Muscle of leg (tissue), 16 donors: Measurements from ENCODE around the gene OR5L2. TPM values are rescaled to one million over a fixed set of nuclear protein-coding genes. Genes with fewer than 3 reads are reported as not detected.

Experiments used
- DNase-seq: peaks from one replicate; pipeline ENCODE4 v3.0.0; 2013
- H3K27ac ChIP-seq: one replicate; pipeline ENCODE4 v1.5.1; 2013; ENCODE audit warnings: mild to moderate bottlenecking, low read length, control low read depth
- H3K27me3 ChIP-seq: one replicate; pipeline ENCODE4 v1.6.1; 2013; ENCODE audit warnings: low read length; ENCODE audit not compliant: control insufficient read depth, insufficient read depth
- H3K36me3 ChIP-seq: one replicate; pipeline ENCODE4 v1.6.1; 2013; ENCODE audit warnings: low read length; ENCODE audit not compliant: control insufficient read depth, insufficient read depth
- H3K4me1 ChIP-seq: one replicate; pipeline ENCODE4 v1.6.1; 2013; ENCODE audit warnings: low read length; ENCODE audit not compliant: control insufficient read depth, insufficient read depth
- H3K4me3 ChIP-seq: one replicate; pipeline ENCODE4 v1.5.1; 2013; ENCODE audit warnings: low read length, control low read depth
- H3K9me3 ChIP-seq: replicated peaks from 2 replicates; pipeline ENCODE4 v1.6.1; 2013; ENCODE audit warnings: low read depth, low read length; ENCODE audit not compliant: control insufficient read depth
- WGBS: methylation state at CpG from one replicate; pipeline ENCODE4 v1.1.5; 2013; ENCODE audit warnings: missing lambda C conversion rate; ENCODE audit not compliant: insufficient coverage; 5-methylcytosine and 5-hydroxymethylcytosine counted together
- long read RNA-seq, 11 donors: transcript quantifications; one replicate each; lab custom pipeline, GENCODE V29; 2026
- polyA plus RNA-seq, 8 donors: library from polyadenylated mRNA; unstranded; fragments of 120-200 nt; gene quantifications; one replicate each; pipeline versions ENCODE4 v1.2.1 to v1.2.3, GENCODE V29; 2013; ENCODE audit warnings: inconsistent platforms in 1 of 8, low replicate concordance in 1 of 8; ENCODE audit not compliant: insufficient read length in 8 of 8, insufficient read depth in 1 of 8
- total RNA-seq: library from RNA; stranded (reverse); fragments of 120-200 nt; gene quantifications from one replicate; pipeline ENCODE4 v1.2.4, GENCODE V29; 2013

The OR5L2 gene
- total RNA-seq (not detected), polyA plus RNA-seq (not detected)
- long read RNA-seq, donor 1: 0 reads
- long read RNA-seq, donor 2: 0 reads
- long read RNA-seq, donor 3: 0 reads
- long read RNA-seq, donor 4: 0 reads
- long read RNA-seq, donor 5: 0 reads
- long read RNA-seq, donor 6: 0 reads
- long read RNA-seq, donor 7: 0 reads
- long read RNA-seq, donor 8: 0 reads
- long read RNA-seq, donor 9: 0 reads
- long read RNA-seq, donor 10: 0 reads
- long read RNA-seq, donor 11: 0 reads

- no peak for DNase-seq
- H3K4me3 ChIP-seq: no peak within 1 kb of the TSS
- no peak within 1 kb of the TSS for H3K27ac ChIP-seq
- H3K4me1 ChIP-seq: no peaks in the 10 kb centered on the region
- no peaks in the 10 kb centered on the region for H3K36me3 ChIP-seq
- H3K27me3 ChIP-seq: no peaks in the 10 kb centered on the region
- H3K9me3 ChIP-seq: peaks cover 24% of the 10 kb centered on the region
Observed at GRCh38 chr11:55826919-55827318, at the start of gene OR5L2. Gene OR5L2 (plus strand): TSS chr11:55827219. CDS start chr11:55827219, 0 bp downstream.

- no peaks in the 10 kb centered on the region for H3K27me3 ChIP-seq
- peaks cover 26% of the 10 kb centered on the region for H3K9me3 ChIP-seq
- no peak for DNase-seq
- no peaks in the 10 kb centered on the region for H3K36me3 ChIP-seq
- H3K4me1 ChIP-seq: no peaks in the 10 kb centered on the region
- no peak overlapping the region for H3K27ac ChIP-seq
- H3K4me3 ChIP-seq: no peak overlapping the region
- WGBS: no CpG with 5 or more reads among the region's 1 CpG
Observed at GRCh38 chr11:55791606-55792005, 35.4 kb upstream of the OR5L2 start.

- no CpG with 5 or more reads among the region's 2 CpGs for WGBS
- H3K4me3 ChIP-seq: no peak overlapping the region
- no peaks in the 10 kb centered on the region for H3K27me3 ChIP-seq
- DNase-seq: no peak
- H3K36me3 ChIP-seq: no peaks in the 10 kb centered on the region
- no peak overlapping the region for H3K27ac ChIP-seq
- H3K9me3 ChIP-seq: peaks cover 19% of the 10 kb centered on the region
- H3K4me1 ChIP-seq: no peaks in the 10 kb centered on the region
Observed at GRCh38 chr11:55793321-55793720, 33.7 kb upstream of the OR5L2 start.

- Histone ChIP-seq H3K36me3 (no peaks in the 10 kb centered on the region), H3K4me3 (no peak within 1 kb of the TSS), H3K9me3 (peaks cover 27% of the 10 kb centered on the region), H3K4me1 (no peaks in the 10 kb centered on the region), H3K27ac (no peak within 1 kb of the TSS), H3K27me3 (no peaks in the 10 kb centered on the region)
- DNase-seq: no peak
Observed at GRCh38 chr11:55795256-55795655, 31.8 kb upstream of the OR5L2 start, which contains the start of gene OR5D14. Gene OR5D14 (plus strand): TSS chr11:55795556. CDS start chr11:55795556, 0 bp downstream.

GRCh38 chr11:55806248-55806647 is 20.8 kb upstream of the OR5L2 start:
- DNase-seq: no peak
- Histone ChIP-seq H3K27ac (no peak overlapping the region), H3K9me3 (peaks cover 15% of the 10 kb centered on the region), H3K4me1 (no peaks in the 10 kb centered on the region), H3K36me3 (no peaks in the 10 kb centered on the region), H3K4me3 (no peak overlapping the region), H3K27me3 (no peaks in the 10 kb centered on the region)
- no CpG with 5 or more reads among the region's 1 CpG for WGBS

- WGBS: no CpG with 5 or more reads among the region's 1 CpG
- Histone ChIP-seq H3K9me3 (peaks cover 22% of the 10 kb centered on the region), H3K36me3 (no peaks in the 10 kb centered on the region), H3K4me1 (no peaks in the 10 kb centered on the region), H3K27ac (no peak within 1 kb of the TSS), H3K27me3 (no peaks in the 10 kb centered on the region), H3K4me3 (no peak within 1 kb of the TSS)
- no peak for DNase-seq
Observed at GRCh38 chr11:55811067-55811466, 16.0 kb upstream of the OR5L2 start, which contains the start of gene OR5L1. Gene OR5L1 (plus strand): TSS chr11:55811367. CDS start chr11:55811467, 100 bp downstream.

- H3K36me3 ChIP-seq: no peaks in the 10 kb centered on the region
- H3K27ac ChIP-seq: no peak within 1 kb of the TSS
- WGBS: 82% methylated on average over 4 of the region's 5 CpGs
- H3K4me3 ChIP-seq: no peak within 1 kb of the TSS
- no peaks in the 10 kb centered on the region for H3K27me3 ChIP-seq
- peaks cover 22% of the 10 kb centered on the region for H3K9me3 ChIP-seq
- H3K4me1 ChIP-seq: no peaks in the 10 kb centered on the region
- DNase-seq: no peak
Observed at GRCh38 chr11:55819330-55819729, 7.7 kb upstream of the OR5L2 start, which contains the start of gene OR5D18. Gene OR5D18 (plus strand): TSS chr11:55819630. CDS start chr11:55819630, 0 bp downstream.

- H3K4me3 ChIP-seq: no peak within 1 kb of the TSS
- no CpG with 5 or more reads among the region's 3 CpGs for WGBS
- H3K9me3 ChIP-seq: peaks cover 19% of the 10 kb centered on the region
- no peak for DNase-seq
- H3K4me1 ChIP-seq: no peaks in the 10 kb centered on the region
- H3K27ac ChIP-seq: no peak within 1 kb of the TSS
- no peaks in the 10 kb centered on the region for H3K36me3 ChIP-seq
- no peaks in the 10 kb centered on the region for H3K27me3 ChIP-seq
Observed at GRCh38 chr11:55838452-55838851, 11.4 kb downstream of the OR5L2 start, which contains the start of gene OR5D16. Gene OR5D16 (plus strand): TSS chr11:55838752. CDS start chr11:55838752, 0 bp downstream.

GRCh38 chr11:55847453-55847852 is 20.4 kb downstream of the OR5L2 start:
- H3K27me3 ChIP-seq: no peaks in the 10 kb centered on the region
- H3K9me3 ChIP-seq: peaks cover 6% of the 10 kb centered on the region
- H3K4me1 ChIP-seq: no peaks in the 10 kb centered on the region
- no peak for DNase-seq
- H3K4me3 ChIP-seq: no peak overlapping the region
- WGBS: no CpG with 5 or more reads among the region's 2 CpGs
- no peaks in the 10 kb centered on the region for H3K36me3 ChIP-seq
- no peak overlapping the region for H3K27ac ChIP-seq

GRCh38 chr11:55849037-55849436 is 22.0 kb downstream of the OR5L2 start:
- Histone ChIP-seq H3K4me3 (no peak overlapping the region), H3K9me3 (peaks cover 6% of the 10 kb centered on the region), H3K27me3 (no peaks in the 10 kb centered on the region), H3K27ac (no peak overlapping the region), H3K4me1 (no peaks in the 10 kb centered on the region), H3K36me3 (no peaks in the 10 kb centered on the region)
- no peak for DNase-seq
